ENCODE results near the gene APC2.
"Not testable (repeated sequence)": the region's sequence is repeated elsewhere in the genome, so short reads cannot be mapped to it uniquely, and the experiment has no call there.

APC2 gene

DNA sequence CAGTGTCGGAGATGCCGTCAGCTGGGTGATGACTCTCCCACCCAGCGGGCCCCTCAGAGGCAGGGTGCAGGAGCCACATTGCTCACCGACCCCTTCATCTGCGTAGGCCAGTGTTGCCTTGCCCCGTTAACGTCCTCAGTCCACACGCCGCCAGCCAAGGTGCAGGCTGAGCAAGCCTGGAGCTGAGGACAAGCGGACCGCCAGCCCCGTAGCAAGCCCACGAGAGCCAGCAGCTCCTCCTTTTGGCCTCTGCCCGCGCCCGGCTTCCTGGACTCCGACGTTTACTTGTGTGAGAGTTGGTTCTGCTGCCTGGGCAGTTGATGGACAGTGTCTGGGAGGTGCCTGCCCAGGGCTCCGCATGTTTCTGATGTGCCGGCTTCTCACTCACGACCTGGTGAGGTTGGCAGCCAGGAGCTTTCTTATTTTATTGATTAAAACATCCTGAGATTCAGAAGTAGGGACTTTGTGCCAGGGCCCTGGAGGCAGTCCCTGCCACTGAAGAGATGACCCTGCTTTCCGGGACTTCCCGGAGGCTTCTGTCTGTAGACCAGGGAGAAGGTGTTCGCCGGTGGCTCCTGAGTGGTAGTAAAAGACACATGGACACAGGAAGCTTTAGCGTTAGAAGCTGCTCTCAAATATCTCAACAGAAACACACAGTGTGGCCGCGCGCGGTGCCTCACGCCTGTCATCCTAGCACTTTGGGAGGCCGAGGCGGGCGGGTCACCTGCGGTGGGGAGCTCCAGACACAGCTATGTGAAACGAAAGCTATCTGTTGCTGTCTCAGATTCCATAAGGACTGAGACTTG is 36.7 kb upstream of the APC2 start:
- DNase-seq, result no peak

DNA sequence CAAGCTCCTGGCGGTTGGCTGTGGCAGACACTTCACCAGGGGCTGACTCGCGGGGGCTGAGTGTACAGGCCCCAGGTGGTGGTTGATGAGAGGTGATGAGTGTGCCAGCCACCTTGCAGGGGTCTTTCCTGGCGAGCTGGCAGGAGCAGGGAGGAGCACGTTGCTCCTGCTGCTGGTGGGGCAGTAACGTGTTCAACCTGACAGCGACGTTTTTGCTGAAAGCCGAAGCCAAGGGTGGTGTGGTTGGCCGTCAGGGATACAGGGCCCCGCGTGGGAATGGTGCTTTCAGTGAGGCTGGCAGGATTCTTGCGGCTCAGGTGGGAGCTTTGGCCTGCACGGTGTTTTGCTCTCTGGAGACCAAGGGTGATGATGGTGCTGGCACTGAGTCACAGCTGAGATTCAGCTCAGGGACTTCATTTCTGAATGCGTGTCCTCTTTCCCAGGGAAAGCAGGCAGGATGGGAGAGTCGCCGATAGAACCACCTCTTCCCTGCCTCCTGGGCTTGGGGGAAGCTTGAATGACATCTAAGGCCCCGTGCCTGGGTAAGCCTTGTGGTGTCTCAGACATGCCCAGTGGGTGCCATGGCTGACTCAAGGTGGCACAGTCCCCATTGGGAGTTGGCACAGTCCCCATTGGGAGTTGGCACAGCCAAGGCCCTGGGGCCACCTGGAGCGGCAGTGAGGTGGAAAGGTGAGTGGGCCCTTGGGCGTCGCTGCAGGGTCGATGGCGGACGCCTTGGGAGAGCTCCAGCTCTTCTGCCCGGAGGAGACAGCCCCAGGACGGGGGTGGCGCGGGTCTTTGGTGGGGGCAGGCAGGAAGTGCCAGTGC is 33.7 kb upstream of the APC2 start:
- DNase-seq, result no peak

DNA sequence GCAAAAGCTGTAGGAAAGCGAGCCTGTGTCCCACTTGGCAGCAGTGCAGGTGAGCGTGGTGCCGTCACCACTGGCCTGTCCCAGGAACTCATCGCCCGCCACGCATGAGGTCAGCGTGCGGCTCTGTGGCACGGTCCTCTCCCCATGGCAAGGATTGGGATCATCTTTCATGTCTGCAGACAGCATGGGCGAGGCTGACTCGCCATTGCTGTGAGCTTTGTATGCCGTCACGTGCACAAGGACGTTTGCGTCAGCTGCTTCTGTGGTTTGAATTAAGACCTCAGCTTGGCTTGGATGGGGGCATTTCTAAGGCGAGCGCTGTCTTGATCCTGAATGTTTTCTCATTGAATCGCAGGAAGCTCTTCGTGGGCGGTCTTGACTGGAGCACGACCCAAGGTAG is 32.8 kb upstream of the APC2 start:
- DNase-seq, result no peak

DNA sequence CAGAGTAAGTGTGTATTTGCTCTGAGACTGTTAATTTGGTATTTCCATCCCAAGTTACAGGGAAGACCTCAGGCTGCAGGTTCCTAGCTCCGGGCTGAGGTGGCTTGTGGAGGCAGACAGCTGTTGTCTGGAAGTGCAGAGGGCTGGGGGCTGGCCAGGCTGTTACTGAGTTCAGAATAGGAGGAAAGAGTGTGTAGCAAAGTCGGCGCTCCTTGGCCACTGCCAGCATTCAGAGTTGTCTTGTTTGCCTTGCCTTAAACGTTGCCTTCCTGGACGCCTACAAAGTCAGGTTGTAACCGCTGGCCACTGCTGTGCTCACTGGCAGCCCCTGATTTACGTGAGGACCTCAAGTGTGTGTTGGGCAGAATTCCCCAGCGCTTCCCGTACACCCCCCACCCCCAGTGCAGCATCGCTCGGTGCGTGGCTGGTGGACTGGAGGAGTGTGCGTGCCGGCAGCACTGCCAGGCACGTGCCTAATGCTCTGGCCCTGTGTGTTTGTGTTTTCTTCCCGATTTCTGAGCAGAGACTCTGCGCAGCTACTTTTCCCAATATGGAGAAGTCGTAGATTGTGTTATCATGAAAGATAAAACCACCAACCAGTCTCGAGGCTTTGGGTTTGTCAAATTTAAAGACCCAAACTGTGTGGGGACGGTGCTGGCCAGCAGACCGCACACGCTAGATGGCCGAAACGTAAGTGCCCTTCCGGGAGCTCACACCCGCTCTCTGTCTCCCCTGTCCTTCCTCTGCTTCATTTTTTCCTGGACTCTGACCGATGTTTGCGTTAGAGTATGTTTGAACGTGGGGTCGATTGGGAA is 32.0 kb upstream of the APC2 start:
- DNase-seq, result no peak

DNA sequence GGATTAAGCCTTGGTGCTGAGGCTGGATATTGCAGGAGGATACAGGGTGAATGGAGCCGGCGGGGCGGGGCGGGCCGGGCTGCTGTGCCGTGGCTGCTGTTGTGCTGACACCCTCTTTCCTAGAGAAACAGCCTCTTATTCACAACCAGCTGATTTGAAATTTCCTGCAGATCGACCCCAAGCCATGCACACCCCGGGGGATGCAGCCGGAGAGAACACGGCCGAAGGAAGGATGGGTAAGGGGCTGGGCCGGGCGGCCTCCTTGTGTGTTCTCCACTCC is 31.5 kb upstream of the APC2 start:
- DNase-seq, result no peak

DNA sequence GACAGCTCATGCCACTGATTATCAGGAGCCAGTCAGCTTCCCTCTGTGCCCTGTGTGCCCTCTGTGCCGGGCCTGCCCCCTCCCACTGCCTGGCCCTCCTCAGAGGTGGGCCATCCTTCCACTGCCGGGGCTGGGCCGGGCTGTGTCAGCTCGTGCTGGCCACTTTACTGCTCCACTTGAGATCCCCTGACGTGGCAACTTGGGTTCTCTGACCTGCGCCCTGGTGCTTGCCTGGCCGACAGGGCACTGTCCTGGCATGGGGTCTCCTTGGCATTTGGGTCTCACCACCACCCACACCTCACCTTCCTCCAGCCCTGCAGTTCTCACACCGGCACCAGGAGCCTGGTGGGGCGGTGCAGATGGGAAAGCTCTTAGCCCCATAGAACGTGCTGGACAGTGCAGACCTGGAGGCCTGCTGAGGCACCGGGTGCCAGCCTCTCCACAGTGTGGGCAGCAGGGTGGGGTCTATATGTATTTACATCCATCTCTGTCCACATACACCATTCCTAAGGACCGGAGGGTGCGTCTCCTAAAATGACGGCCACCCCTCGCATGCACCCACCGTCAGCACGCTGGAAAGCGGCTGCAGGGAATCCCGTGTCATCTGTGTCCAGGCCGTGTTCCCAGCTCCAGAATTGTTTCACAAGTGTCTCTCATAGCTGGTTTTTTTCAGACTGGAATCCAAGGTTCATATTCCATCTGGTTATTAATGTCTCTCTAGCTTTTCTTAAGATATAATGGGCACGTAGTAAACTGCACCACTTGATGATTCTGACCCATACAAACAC is 30.8 kb upstream of the APC2 start:
- no peak for DNase-seq

DNA sequence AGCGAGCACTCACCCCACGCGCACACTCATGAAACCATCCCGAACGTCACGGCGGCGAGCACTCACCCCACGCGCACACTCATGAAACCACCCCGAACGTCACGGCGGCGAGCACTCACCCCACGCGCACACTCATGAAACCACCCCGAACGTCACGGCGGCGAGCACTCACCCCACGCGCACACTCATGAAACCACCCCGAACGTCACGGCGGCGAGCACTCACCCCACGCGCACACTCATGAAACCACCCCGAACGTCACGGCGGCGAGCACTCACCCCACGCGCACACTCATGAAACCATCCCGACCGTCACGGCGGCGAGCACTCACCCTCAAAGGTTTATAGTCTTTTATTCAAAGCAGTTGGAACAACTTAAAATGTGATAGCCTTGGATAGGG is 29.8 kb upstream of the APC2 start:
- DNase-seq, result not testable (repeated sequence)

DNA sequence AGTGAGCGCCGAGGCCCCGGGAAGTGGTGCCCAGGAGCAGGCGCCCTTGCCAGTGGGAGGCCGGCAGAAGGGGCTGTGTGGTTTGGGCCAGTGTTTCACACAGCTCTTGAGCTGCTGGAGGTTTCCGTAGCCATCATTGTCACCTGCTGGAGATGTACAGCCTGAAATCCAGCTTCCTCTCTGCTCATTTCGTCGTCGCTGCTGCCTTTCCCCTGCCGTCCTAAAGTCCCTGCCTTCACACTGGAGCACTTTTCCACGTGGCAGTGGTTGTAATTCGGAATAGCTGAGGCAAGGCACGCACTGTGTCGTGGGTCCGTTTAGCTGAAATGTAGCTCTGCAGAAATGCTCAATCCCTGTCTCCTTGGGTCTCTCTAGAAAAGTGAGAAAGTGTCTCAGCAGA is 29.3 kb upstream of the APC2 start:
- no peak for DNase-seq

DNA sequence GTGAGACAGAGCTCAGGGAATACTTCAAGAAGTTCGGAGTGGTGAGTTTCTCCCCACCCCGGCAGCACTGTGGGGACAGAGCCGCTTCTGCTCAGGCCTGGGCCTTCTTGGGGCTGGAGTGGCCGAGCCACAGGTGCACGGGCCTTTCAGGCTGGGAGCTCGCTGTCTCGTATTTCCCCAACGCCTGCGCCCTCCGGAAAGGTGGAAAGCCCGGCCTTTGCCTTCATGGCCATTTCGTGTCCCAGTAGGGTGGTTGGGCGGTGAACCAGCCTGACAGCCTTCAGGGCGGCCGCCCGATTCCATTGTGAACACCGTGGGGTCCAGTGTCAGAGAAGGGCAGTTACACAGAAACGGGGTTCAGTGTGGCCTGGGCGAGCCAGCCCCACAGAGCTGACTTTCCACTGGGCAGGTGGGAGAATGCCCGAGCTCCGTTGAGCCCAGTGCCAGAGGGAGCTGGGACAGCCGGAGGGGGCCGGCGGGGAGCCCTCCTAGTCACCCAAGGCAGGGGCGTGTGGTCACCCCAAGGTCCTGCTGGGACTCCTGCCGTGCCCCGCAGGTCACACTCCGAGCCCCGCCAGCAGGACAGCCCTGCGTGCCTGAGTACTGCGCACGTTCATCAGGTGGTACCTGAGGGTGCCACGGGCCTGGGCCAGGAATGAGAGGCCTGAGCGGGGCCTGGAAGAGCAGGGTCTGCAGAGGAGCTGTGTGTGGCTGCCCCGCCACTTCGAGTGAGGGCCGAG is 28.5 kb upstream of the APC2 start:
- no peak for DNase-seq

DNA sequence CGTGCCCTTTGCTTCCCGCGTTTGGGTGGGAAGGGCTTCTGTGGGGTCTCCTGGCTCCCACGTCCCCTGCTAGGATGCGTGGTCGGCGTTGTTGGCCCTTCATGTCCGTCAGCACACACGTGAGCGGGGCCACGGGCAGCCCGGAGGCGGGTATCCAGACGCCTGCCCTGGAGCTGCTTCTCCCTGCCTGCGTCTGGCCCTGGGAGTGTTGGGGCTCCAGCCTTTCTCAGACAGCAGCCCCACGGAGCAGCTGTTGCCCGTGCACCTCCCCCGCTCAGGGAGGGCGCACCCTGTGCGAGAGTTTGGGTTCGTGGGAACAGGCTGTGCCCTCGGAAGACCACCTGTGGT is 28.0 kb upstream of the APC2 start:
- DNase-seq, result no peak

DNA sequence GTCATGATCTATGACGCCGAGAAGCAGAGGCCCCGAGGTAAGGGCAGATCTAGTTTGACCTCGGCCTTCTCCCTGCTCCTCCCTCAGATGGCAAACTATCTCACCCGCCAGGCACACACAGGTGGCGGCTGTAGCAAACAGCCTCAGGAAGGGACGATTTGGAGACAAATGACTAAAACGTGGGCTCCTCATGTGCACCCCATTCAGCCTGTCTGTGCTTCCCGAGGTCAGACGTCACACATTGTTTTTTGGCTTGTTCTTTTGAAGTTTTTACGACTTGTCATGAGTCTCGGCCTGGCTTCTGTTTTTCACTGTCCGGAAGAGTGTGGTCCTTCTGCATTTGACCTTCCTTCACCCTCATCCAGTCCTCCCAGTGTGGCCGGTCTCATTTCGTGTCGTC is 27.6 kb upstream of the APC2 start:
- DNase-seq, result no peak

DNA sequence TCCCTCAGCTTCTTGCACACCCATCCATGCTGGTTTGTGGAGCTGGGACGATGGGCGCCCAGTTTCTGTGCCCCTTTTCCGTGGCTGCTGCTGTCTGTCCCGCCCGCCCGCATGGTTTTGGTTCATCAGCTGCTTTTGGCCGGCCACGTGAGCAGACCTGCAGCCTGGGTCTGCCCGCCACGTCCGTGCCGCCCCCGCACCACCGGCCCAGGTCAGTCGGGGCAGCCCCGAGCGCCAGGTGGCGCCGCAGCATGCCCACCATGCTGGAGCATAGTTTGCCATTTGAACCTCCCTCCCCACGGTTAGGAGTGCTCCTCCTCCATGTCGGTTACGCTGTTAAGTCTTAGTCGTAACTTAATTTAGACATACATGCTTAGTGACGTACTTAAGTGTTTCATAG is 27.0 kb upstream of the APC2 start:
- DNase-seq, result no peak

DNA sequence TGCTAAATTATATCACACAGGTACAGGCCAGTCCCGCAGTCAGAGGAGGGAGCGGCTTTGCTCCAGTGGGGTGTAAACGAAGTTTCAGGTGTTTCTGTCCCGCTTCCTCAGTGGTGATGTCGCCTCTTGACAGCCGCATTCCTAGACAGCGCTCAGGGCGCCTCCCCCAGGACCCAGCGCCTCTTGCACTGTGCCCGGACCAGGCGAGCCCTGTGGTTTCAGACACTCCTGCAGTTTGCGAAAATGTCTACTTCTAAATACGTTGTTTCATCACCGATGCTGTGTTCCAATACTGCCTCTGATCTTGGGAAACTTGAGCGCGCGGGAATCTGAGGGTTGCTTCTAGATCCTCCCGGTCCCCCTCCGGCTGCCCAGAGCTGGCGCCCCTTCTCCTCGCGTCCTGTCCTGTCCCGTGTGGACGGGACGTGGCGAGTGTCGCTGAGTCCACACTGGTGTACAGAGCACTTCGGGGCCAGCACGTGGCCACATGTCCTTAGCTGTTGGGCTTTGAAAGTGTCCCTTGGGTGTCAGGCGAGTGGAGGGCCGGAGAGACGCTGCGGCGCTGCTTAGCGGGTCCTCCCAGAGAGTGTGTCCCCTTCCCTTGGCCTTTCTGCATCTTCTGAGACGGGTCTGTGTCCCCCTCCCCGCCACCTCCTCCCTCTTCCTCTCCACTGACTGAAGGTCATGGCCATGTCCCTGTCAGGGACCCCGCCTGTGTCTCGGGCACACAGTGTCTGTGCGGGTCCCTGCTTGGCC is 26.3 kb upstream of the APC2 start:
- DNase-seq, result no peak

DNA sequence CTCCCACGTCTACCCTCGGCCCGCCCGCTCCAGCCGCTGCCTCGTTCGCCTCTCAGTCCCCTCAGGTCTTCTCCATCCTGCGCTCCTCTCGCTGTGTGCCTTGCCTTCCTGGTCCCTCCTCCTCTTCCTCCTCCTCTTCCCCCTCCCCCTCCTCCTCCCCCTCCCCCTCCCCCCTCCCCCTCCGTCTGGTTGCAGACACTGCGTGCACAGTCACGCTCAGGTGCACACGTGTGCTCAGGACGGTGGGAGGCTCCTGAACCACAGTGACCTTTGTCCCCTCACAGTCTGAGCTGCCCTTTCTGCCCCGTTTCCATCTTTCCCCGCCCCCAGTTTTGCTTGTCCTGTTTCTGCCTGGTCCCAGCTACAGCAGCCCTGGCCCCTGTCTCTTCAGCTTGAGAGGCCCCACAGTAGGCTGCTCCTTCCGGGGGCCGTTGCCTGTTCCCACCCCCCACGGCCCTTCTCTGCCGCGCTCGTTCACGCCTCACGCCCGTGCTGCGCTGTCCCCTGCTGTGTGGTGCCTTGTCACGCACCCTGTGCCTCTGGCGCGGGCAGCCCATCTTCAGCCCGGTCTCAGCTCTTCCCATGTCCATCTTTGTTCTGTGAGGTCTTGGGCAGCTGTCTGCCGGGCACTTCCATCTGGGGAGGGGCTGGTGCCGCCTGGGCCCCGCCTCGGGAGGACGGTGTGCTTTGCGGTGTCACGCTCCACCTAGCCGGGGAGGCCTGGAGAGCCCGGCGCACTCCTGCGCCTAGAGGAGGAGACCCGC is 25.5 kb upstream of the APC2 start:
- DNase-seq, result no peak

DNA sequence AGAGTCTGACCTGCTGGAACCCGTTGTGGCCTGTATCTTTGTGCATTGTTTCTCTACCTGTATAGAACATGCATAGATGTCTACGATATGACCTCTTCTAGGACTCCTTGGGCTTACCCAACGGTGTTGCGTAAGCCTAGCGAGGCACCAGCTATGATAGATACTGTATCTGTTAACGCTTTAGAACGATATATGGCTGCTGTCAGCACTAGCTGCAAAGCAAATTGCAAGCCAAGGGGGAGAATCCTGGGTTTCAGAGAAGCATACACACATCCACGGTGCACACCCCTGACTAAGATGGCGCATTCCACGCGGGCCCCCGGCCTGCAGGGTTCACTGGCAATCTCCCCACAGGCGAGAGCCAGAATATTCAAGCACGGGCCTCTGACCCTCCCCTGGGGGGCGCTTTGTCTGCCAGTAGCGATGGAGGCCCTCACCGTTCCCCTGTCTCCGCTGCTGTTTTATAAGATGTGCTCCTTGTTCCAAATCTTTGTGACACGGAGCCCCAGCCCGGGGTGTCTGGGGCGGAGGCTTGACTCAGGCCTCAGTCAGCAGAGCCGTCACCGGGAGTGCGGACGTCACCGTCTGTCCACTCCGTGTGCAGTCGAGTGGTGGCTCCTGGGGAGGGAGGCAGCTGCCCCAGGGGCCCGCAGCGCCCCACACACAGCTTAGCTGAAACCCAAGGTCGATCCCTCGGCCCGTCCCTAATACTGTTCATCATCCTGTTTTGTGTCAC is 24.7 kb upstream of the APC2 start:
- DNase-seq, result no peak

DNA sequence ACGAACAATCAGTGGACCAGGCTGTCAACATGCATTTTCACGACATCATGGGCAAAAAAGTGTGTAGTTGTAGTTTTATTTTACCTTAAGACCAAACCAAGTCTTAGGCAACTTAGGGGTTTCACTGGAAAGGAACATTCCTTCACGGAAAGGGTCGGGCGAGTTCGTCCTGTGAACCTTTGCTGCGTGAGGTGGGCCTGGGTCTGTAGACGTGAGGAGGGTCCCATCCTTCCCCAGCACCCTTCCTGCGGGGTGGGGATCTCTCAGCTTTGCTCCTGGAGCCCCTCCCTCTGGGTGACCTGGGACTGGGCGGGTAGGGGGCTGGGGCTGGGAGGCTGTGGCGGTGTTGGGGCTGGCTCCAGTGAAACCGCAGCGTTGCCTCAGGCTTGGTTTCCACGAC is 24.0 kb upstream of the APC2 start:
- DNase-seq, result no peak

DNA sequence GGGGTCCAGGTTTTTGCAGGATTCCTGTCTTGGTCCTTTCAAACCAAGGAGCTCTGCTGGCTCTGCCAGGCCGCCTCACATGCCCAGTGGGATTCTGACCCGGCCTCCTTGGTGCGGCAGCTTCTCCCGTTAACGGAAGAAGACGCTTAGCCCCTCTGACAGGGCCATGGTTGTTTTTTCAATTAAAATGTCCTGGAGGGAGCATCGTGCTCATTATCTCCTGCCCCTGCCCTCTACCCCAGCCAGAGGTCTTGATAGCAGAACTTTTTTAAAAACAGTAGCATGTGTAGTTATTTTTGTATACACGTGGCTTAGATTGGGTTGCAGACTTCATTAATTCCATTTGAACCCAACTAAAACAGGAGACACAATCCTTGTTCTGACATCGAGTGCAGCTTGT is 23.2 kb upstream of the APC2 start:
- no peak for DNase-seq

DNA sequence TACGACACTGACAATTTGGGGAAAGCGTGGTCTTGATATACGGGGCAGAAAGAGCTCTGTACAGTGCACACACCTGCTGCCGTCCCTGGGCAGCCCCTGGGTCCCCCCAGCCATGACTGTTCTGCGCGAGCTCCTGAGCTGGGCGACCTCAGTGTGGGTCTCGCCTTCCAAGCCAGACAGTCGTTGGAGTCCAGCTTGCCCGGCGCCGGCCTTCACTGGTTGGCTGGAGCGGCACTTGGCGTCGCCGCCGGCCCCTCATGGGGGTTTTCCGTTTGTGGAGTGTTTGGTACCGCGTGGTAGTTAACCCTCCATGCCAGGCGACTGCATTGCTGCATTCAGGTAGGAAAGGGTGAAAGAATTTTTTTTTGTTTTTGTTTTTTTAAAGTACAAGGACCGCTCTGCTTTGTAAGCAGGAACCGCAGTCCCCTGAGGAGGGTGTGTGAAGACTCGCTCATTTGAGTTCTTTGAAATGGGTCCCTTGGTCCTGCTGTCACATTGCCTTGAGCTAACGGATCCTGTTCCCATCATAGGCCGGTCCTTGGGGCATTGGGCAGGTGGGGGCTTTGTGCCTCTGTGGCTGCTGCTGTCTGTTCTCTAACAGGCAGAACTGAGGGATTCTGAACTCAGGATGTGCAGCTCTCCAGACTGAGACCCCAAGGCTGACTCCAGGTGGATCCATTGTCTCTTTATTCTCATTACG is 22.6 kb upstream of the APC2 start:
- DNase-seq, result no peak

DNA sequence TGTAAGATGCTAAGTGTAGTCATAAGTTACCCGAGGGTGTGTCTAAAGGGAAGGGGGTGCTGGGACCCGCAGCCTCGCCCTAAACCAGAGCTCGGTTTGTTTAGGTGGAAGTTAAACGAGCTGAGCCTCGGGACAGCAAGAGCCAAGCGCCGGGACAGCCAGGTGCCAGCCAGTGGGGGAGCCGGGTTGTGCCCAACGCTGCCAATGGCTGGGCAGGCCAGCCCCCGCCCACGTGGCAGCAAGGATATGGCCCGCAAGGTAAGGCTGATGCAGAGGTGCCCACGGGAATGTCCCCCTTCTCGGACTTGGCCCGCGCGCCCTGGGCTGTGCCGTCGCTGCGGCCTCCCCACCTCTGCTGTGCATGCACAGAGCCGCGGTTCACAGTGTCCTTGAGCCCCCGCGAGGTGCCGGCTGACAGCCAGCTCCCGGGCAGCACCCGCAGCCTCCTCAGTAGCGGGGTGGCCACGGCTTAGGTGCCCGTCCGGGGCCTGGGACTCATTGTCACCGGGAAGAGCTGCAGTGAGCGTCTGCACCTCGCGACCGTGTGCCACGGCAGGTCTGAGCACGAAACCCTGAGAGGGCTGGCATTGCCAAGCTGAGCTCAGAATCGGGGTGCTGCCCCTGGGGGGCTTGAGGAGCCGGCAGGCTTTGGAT is 21.1 kb upstream of the APC2 start:
- no peak for DNase-seq

All from NCI-H2227 treated with DMSO at 0.1 percent for 48 hours (cell line).